HEK293 (cell line): ENCODE results near the gene IGDCC3.

Experiments used
- AEBP2 ChIP-seq: fragments of 450-650 bp; formaldehyde crosslinking; IDR thresholded peaks from 2 replicates; pipeline ENCODE4 v1.5.1; 2016; ENCODE audit warnings: missing biosample characterization, missing genetic modification characterization, borderline replicate concordance
- BCL11A ChIP-seq: fragments of 450-650 bp; formaldehyde crosslinking; IDR thresholded peaks from 2 replicates; pipeline ENCODE4 v1.5.1; 2016; ENCODE audit warnings: low read depth, missing biosample characterization, missing genetic modification characterization
- CTCF ChIP-seq: fragments of 450-650 bp; formaldehyde crosslinking; IDR thresholded peaks from 2 replicates; pipeline ENCODE4 v1.5.1; 2016; ENCODE audit warnings: missing biosample characterization, missing genetic modification characterization
- ELK4 ChIP-seq: IDR thresholded peaks from 2 replicates; pipeline ENCODE4 v1.6.1; 2011; ENCODE audit warnings: mild to moderate bottlenecking, low read depth, low read length, borderline replicate concordance
- GLI2 ChIP-seq: fragments of 450-650 bp; formaldehyde crosslinking; IDR thresholded peaks from 2 replicates; pipeline ENCODE4; 2017; ENCODE audit warnings: missing biosample characterization, missing genetic modification characterization, low read depth, borderline replicate concordance
- GLIS2 ChIP-seq: fragments of 450-650 bp; formaldehyde crosslinking; IDR thresholded peaks from 2 replicates; pipeline ENCODE4 v1.5.1; 2016; ENCODE audit warnings: missing biosample characterization, missing genetic modification characterization
- KLF8 ChIP-seq: fragments of 450-650 bp; formaldehyde crosslinking; IDR thresholded peaks from 2 replicates; pipeline ENCODE4 v1.5.1; 2016; ENCODE audit warnings: missing biosample characterization, missing genetic modification characterization
- PBX3 ChIP-seq: sonication (generic); formaldehyde crosslinking; IDR thresholded peaks from 2 replicates; pipeline ENCODE4 v1.8.1; 2022; ENCODE audit warnings: mild to moderate bottlenecking, moderate library complexity, missing genetic modification reagents
- SCRT1 ChIP-seq: fragments of 450-650 bp; formaldehyde crosslinking; IDR thresholded peaks from 2 replicates; pipeline ENCODE4 v1.5.1; 2016; ENCODE audit warnings: missing biosample characterization, missing genetic modification characterization, borderline replicate concordance
- SETDB1 ChIP-seq: IDR thresholded peaks from one replicate; pipeline ENCODE4 v1.6.1; 2017; ENCODE audit warnings: mild to moderate bottlenecking, low read length, moderate library complexity, mixed read lengths; ENCODE audit not compliant: insufficient read length
- WT1 ChIP-seq: fragments of 450-650 bp; formaldehyde crosslinking; IDR thresholded peaks from 2 replicates; pipeline ENCODE4 v1.5.1; 2016; ENCODE audit warnings: missing biosample characterization, missing genetic modification characterization
- ZFP3 ChIP-seq: fragments of 450-650 bp; formaldehyde crosslinking; IDR thresholded peaks from 2 replicates; pipeline ENCODE4 v1.5.1; 2016; ENCODE audit warnings: low read depth, missing biosample characterization, missing genetic modification characterization
- ZNF132 ChIP-seq: fragments of 450-650 bp; formaldehyde crosslinking; IDR thresholded peaks from 2 replicates; pipeline ENCODE4 v1.5.1; 2017; ENCODE audit warnings: missing biosample characterization, missing genetic modification characterization, borderline replicate concordance
- ZNF157 ChIP-seq: fragments of 450-650 bp; formaldehyde crosslinking; IDR thresholded peaks from 2 replicates; pipeline ENCODE4 v1.5.1; 2016; ENCODE audit warnings: missing biosample characterization, missing genetic modification characterization
- ZNF280C ChIP-seq: fragments of 450-650 bp; formaldehyde crosslinking; IDR thresholded peaks from 2 replicates; pipeline ENCODE4 v1.5.1; 2016; ENCODE audit warnings: missing biosample characterization, missing genetic modification characterization
- ZNF302 ChIP-seq: fragments of 450-650 bp; formaldehyde crosslinking; IDR thresholded peaks from 2 replicates; pipeline ENCODE4 v1.5.1; 2016; ENCODE audit warnings: missing biosample characterization, missing genetic modification characterization, low read depth
- ZNF423 ChIP-seq: fragments of 450-650 bp; formaldehyde crosslinking; IDR thresholded peaks from 2 replicates; pipeline ENCODE4 v1.5.1; 2016; ENCODE audit warnings: missing biosample characterization, missing genetic modification characterization
- ZNF433 ChIP-seq: fragments of 450-650 bp; formaldehyde crosslinking; IDR thresholded peaks from 2 replicates; pipeline ENCODE4 v1.5.1; 2016; ENCODE audit warnings: missing biosample characterization, missing genetic modification characterization, low read depth
- ZNF510 ChIP-seq: fragments of 450-650 bp; formaldehyde crosslinking; IDR thresholded peaks from 2 replicates; pipeline ENCODE4 v1.5.1; 2018; ENCODE audit warnings: mild to moderate bottlenecking, missing genetic modification characterization, missing biosample characterization; ENCODE audit not compliant: insufficient replicate concordance
- ZNF518A ChIP-seq: fragments of 450-650 bp; formaldehyde crosslinking; conservative IDR thresholded peaks from 2 replicates; pipeline ENCODE4 v1.5.1; 2016; ENCODE audit warnings: low read depth, missing biosample characterization, missing genetic modification characterization
- ZNF558 ChIP-seq: fragments of 450-650 bp; formaldehyde crosslinking; IDR thresholded peaks from 2 replicates; pipeline ENCODE4 v1.5.1; 2016; ENCODE audit warnings: missing biosample characterization, missing genetic modification characterization
- ZNF571 ChIP-seq: fragments of 450-650 bp; formaldehyde crosslinking; IDR thresholded peaks from 2 replicates; pipeline ENCODE4 v1.5.0; 2017; ENCODE audit warnings: missing biosample characterization, missing genetic modification characterization
- ZNF610 ChIP-seq: fragments of 450-650 bp; formaldehyde crosslinking; IDR thresholded peaks from 2 replicates; pipeline ENCODE4 v1.5.1; 2016; ENCODE audit warnings: missing biosample characterization, missing genetic modification characterization, borderline replicate concordance
- ZNF747 ChIP-seq: fragments of 450-650 bp; formaldehyde crosslinking; IDR thresholded peaks from 2 replicates; pipeline ENCODE4 v1.5.1; 2016; ENCODE audit warnings: missing biosample characterization, missing genetic modification characterization
- ZSCAN18 ChIP-seq: fragments of 450-650 bp; formaldehyde crosslinking; IDR thresholded peaks from 2 replicates; pipeline ENCODE4 v1.5.1; 2016; ENCODE audit warnings: missing biosample characterization, missing genetic modification characterization

Gene IGDCC3

GRCh38 chr15:65303687-65304380 is 74.0 kb downstream of the IGDCC3 start (continued):
- TF ChIP-seq AEBP2 (tag by site-specific recombination), result no peak
- no peak for TF ChIP-seq BCL11A (tag by site-specific recombination)
- TF ChIP-seq PBX3 (CRISPR knock-in tag), result no peak
- TF ChIP-seq ZFP3 (tag by site-specific recombination), result 0 out of 2 replicates have a peak, but pooled peaks have one; percentile 32
- TF ChIP-seq ZNF280C, result no peak
- no peak for TF ChIP-seq GLIS2
- TF ChIP-seq ZNF157 (tag by site-specific recombination), result no peak
- TF ChIP-seq ZNF518A (tag by site-specific recombination), result no peak; the same call in 1 of the 2 replicates
- TF ChIP-seq ZNF610, result no peak
- no peak for TF ChIP-seq CTCF (tag by site-specific recombination)
- no peak for TF ChIP-seq SCRT1
- no peak for TF ChIP-seq ELK4
- no peak for TF ChIP-seq ZNF302
- no peak for TF ChIP-seq ZNF510 (tag by site-specific recombination)
- TF ChIP-seq SETDB1, result no peak
- no peak for TF ChIP-seq KLF8
- TF ChIP-seq ZNF558 (tag by site-specific recombination), result no peak
- TF ChIP-seq ZSCAN18 (tag by site-specific recombination), result no peak
- TF ChIP-seq ZNF747 (tag by site-specific recombination), result no peak
- TF ChIP-seq GLI2 (tag by site-specific recombination), result no peak
- no peak for TF ChIP-seq ZNF571 (tag by site-specific recombination)
- TF ChIP-seq ZNF132 (tag by site-specific recombination), result no peak
- TF ChIP-seq ZNF433 (tag by site-specific recombination), result no peak
- no peak for TF ChIP-seq ZNF423 (tag by site-specific recombination)
- peak; percentile 62 for TF ChIP-seq WT1 (tag by site-specific recombination)
